Measurements from ENCODE around the gene ADGRF5.
"Not testable (repeated sequence)": the region's sequence is repeated elsewhere in the genome, so short reads cannot be mapped to it uniquely, and the experiment has no call there.

Gene ADGRF5

DNA sequence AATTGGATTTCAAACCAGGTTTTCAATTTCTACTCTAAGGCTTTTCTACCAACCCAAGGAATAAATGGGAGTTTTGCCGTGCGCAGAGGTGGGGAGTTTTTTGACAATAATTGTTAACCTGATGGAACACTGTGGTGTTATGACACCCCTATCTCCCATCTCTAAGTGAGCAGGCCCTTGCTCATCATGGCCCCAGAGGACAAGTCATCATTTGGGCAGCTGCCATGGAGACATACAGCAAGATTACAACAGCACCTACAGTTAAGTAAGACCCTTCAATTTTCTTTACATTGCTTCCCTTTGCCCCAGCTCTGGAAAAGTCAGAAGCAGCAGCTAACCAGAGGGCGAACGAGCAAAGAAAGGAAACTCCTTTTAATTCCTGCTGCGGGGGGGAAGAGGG, 54.3 kb downstream of the ADGRF5 start:
- no peak for DNase-seq (ENCODE audit: low read depth)
- no peak overlapping the region for H3K4me3 ChIP-seq (ENCODE audit: control insufficient read depth, low read depth, low read length)
- TF ChIP-seq, protein P1, sequence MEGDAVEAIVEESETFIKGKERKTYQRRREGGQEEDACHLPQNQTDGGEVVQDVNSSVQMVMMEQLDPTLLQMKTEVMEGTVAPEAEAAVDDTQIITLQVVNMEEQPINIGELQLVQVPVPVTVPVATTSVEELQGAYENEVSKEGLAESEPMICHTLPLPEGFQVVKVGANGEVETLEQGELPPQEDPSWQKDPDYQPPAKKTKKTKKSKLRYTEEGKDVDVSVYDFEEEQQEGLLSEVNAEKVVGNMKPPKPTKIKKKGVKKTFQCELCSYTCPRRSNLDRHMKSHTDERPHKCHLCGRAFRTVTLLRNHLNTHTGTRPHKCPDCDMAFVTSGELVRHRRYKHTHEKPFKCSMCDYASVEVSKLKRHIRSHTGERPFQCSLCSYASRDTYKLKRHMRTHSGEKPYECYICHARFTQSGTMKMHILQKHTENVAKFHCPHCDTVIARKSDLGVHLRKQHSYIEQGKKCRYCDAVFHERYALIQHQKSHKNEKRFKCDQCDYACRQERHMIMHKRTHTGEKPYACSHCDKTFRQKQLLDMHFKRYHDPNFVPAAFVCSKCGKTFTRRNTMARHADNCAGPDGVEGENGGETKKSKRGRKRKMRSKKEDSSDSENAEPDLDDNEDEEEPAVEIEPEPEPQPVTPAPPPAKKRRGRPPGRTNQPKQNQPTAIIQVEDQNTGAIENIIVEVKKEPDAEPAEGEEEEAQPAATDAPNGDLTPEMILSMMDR (IDR thresholded peaks at IDR 0.05; ENCODE audit: control insufficient read depth, insufficient read depth, low read depth, low read length, missing control alignments): no peak

DNA sequence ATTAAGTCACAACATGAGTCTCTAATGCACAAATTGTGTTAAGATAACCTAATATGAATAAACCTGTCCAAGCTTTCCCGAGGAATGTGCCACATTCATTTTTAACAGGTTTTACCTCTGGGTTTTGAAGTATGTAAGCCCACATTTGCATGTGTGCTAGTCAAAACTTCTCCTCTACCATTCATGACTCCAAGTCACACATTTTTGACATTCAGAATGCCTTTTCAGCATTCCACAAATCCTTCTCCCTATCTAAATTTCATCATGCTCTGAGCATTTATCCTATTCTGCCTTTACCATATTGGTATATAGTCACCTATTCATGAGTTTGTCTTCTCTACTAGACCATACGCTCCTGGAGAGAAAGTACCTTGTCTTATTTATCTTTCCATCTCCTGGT, 56.5 kb downstream of the ADGRF5 start:
- TF ChIP-seq, protein P1 (IDR thresholded peaks at IDR 0.05; ENCODE audit: control insufficient read depth, insufficient read depth, low read depth, low read length, missing control alignments): no peak
- DNase-seq (ENCODE audit: low read depth): no peak
- no peak overlapping the region for H3K4me3 ChIP-seq (ENCODE audit: control insufficient read depth, low read depth, low read length)

DNA sequence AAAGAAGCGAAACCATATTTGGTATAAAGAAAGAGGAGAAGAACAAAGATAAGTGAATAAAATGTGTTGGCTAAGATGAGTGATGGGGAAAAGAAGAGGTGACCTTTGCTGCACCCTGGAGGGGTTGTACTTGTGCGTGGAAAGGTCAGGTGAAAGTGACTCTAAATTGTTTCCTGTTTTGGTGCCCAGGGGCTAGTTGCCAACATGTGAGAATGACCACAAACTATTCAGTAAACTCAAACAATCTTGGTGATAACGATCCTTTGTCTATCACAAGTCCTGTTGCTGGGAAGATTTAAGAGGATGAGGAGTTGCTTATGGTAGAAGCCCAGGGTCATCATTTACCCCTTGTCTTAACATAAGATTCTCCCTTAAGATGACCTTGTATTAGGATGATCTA, 57.9 kb downstream of the ADGRF5 start:
- DNase-seq (ENCODE audit: low read depth): no peak
- TF ChIP-seq, protein P1 (IDR thresholded peaks at IDR 0.05; ENCODE audit: control insufficient read depth, insufficient read depth, low read depth, low read length, missing control alignments): no peak
- H3K4me3 ChIP-seq (ENCODE audit: control insufficient read depth, low read depth, low read length): no peak overlapping the region

DNA sequence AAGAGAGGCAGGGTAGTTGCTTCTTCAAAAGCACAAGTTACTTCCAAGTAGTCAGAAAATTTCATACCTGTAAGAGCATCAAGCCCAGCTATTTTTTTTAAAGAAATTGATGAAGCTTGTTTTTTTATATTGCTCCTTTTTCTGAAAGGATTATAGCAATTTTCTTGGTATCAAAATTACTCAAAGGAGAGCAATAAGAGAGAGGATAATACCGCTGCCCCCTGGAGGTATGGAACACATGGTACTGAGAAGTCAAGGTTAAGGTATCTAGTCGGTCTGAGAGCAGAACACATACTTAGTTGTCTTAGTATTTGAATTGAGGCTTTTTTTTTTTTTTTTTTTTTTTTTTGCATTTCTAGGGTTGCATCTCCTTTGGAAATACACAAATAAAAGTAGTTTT, 59.4 kb downstream of the ADGRF5 start:
- TF ChIP-seq, protein P1 (IDR thresholded peaks at IDR 0.05; ENCODE audit: control insufficient read depth, insufficient read depth, low read depth, low read length, missing control alignments): no peak
- DNase-seq (ENCODE audit: low read depth): no peak
- H3K4me3 ChIP-seq (ENCODE audit: control insufficient read depth, low read depth, low read length): no peak overlapping the region

DNA sequence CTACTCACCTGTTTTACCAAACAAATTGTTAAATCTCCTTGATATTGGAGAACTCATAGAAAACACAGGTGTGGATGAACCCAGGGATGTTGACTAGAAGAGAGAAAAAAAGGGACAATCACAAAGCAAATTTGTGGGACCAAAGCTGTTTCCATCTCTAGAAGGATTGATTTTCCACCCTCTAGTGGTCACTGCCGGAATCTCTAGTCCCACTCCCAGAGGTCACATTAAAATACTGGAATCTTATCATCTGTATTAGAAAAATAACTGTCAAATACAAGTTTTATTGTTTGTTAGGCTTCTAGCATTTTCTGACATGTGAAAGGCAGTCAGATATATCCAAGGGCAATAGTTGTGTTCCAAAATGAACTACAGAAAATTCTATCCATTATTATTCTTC, 65.8 kb downstream of the ADGRF5 start:
- not testable (repeated sequence) for H3K4me3 ChIP-seq (ENCODE audit: control insufficient read depth, low read depth, low read length); DNase-seq (ENCODE audit: low read depth)
- TF ChIP-seq, protein P1 (IDR thresholded peaks at IDR 0.05; ENCODE audit: control insufficient read depth, insufficient read depth, low read depth, low read length, missing control alignments): peak; percentile 72

DNA sequence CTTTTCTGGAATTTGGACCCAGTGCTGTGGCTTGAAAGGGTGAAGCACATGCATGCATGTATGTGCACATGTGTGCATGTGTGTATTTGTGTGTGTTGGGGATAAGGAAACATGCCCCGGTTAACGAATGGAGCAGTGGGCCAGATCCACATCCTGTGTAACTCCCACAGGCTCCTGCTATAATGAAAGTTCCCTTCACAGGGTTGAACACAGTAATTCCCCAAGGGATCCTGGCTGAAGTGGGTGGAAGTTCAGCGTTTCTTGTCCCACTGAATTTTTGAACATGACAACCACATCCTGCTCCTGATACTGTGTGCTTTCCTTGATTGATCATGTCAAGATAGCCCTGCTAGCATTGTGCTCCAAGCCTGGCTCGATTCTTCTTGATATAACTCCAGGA, 70.2 kb downstream of the ADGRF5 start:
- not testable (repeated sequence) for DNase-seq (ENCODE audit: low read depth)

DNA sequence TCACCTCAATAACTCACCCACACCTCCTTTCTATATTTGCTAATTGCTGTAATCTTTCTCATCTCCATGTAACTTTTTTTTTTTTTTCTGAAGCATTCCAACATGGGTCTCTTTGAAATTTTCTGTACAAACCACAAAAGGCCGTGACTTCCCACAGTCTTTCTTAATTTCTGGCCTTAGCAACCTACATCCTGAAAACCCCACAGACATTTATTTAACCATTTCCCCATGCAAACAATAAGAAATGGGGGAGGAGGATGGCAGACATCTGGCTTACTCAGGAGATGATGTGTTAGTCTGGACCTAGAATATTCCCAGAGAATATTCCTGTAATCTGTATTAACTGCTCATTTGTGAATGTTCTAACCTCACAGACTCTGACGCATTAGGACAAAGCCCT, 70.9 kb downstream of the ADGRF5 start:
- DNase-seq (ENCODE audit: low read depth): no peak
- TF ChIP-seq, protein P1 (IDR thresholded peaks at IDR 0.05; ENCODE audit: control insufficient read depth, insufficient read depth, low read depth, low read length, missing control alignments): no peak
- no peak overlapping the region for H3K4me3 ChIP-seq (ENCODE audit: control insufficient read depth, low read depth, low read length)

More for the DNA sequence above, 70.2 kb downstream of the ADGRF5 start:
- H3K4me3 ChIP-seq (ENCODE audit: control insufficient read depth, low read depth, low read length): not testable (repeated sequence)

Data from AG09309 (cell line).